Frontal cortex (tissue), 4 donors: ENCODE data around the gene DDIT3. TPM values are rescaled to one million over a fixed set of nuclear protein-coding genes. Genes with fewer than 3 reads are reported as not detected.

ENCODE experiments used
- DNase-seq, 2 donors: peaks; one replicate each; pipeline ENCODE4 v3.0.0; 2012; ENCODE audit warnings: low spot score in 2 of 2
- FAIRE-seq: peaks from 2 replicates; lab custom pipeline; 2012; peaks lifted over from hg19 to GRCh38; lab: Jason Lieb, UNC
- total RNA-seq: library from RNA; depleted of rRNA; stranded (reverse); fragments of >200 nt; gene quantifications from one replicate; pipeline ENCODE4 v1.2.3, GENCODE V29; 2014
- donor health status: control.
- donor health status: control.
- donor health status: control.

DDIT3 gene
- total RNA-seq, 1 donor from 2014 or later: 4.9 TPM

GRCh38 chr12:57548488-57548887, 28.2 kb upstream of the DDIT3 start:
- FAIRE-seq (no peak), DNase-seq (no peak)

- DNase-seq: no peak
- no peak for FAIRE-seq
Observed at GRCh38 chr12:57548013-57548315, 27.6 kb upstream of the DDIT3 start.

GRCh38 chr12:57547288-57548012, 27.1 kb upstream of the DDIT3 start:
- DNase-seq (no peak), FAIRE-seq (no peak)

- FAIRE-seq (no peak), DNase-seq (peak; percentile 96 to 99)
Observed at GRCh38 chr12:57546438-57547287, 26.3 kb upstream of the DDIT3 start, which contains the start of gene DCTN2. Gene DCTN2, minus strand, starts transcription at chr12:57547192. Its CDS starts 129 bp downstream, at chr12:57547063.

GRCh38 chr12:57545809-57546437, 25.6 kb upstream of the DDIT3 start:
- DNase-seq (no peak), FAIRE-seq (no peak)

- FAIRE-seq (no peak), DNase-seq (no peak)
Observed at GRCh38 chr12:57543581-57543980, 23.3 kb upstream of the DDIT3 start.

GRCh38 chr12:57541717-57542116, 21.4 kb upstream of the DDIT3 start:
- no peak for DNase-seq
- no peak for FAIRE-seq

GRCh38 chr12:57541001-57541400, 20.7 kb upstream of the DDIT3 start:
- no peak for FAIRE-seq

GRCh38 chr12:57539134-57539768, 18.9 kb upstream of the DDIT3 start:
- no peak for DNase-seq
- FAIRE-seq: no peak

More at GRCh38 chr12:57541001-57541400, 20.7 kb upstream of the DDIT3 start:
- DNase-seq: no peak

GRCh38 chr12:57536597-57536942, 16.3 kb upstream of the DDIT3 start:
- FAIRE-seq: no peak
- no peak for DNase-seq

- FAIRE-seq (no peak), DNase-seq (no peak)
Observed at GRCh38 chr12:57535764-57536596, 15.7 kb upstream of the DDIT3 start.

GRCh38 chr12:57534991-57535543, 14.8 kb upstream of the DDIT3 start:
- no peak for FAIRE-seq
- DNase-seq: no peak

GRCh38 chr12:57534250-57534649, 13.9 kb upstream of the DDIT3 start:
- no peak for FAIRE-seq
- DNase-seq: no peak

- FAIRE-seq (no peak), DNase-seq (no peak)
Observed at GRCh38 chr12:57533108-57533507, 12.8 kb upstream of the DDIT3 start.

GRCh38 chr12:57531836-57532235, 11.5 kb upstream of the DDIT3 start:
- FAIRE-seq (no peak), DNase-seq (no peak)

GRCh38 chr12:57530396-57531142, 10.3 kb upstream of the DDIT3 start:
- DNase-seq (no peak), FAIRE-seq (no peak)

- DNase-seq: no peak
- FAIRE-seq: no peak
Observed at GRCh38 chr12:57529831-57530230, 9.5 kb upstream of the DDIT3 start.

GRCh38 chr12:57528831-57529555, 8.7 kb upstream of the DDIT3 start:
- DNase-seq (no peak), FAIRE-seq (no peak)
